ENCODE data around the gene COL23A1.

The COL23A1 gene

GRCh38 chr5:178453224-178453623, 137.0 kb downstream of the COL23A1 start:
- no peak for DNase-seq

- DNase-seq = no peak
Measured at GRCh38 chr5:178450121-178451028, 139.8 kb downstream of the COL23A1 start.

GRCh38 chr5:178449163-178450070, 140.8 kb downstream of the COL23A1 start:
- DNase-seq = no peak

- DNase-seq = no peak
Measured at GRCh38 chr5:178445534-178445933, 144.7 kb downstream of the COL23A1 start.

GRCh38 chr5:178442405-178443257, 147.6 kb downstream of the COL23A1 start:
- DNase-seq = no peak

GRCh38 chr5:178441486-178442270, 148.5 kb downstream of the COL23A1 start:
- no peak for DNase-seq

GRCh38 chr5:178440181-178440580, 150.0 kb downstream of the COL23A1 start:
- DNase-seq = no peak

- no peak for DNase-seq
Measured at GRCh38 chr5:178439493-178440180, 150.6 kb downstream of the COL23A1 start.

- DNase-seq = no peak
Measured at GRCh38 chr5:178438796-178439195, 151.4 kb downstream of the COL23A1 start.

GRCh38 chr5:178437386-178438075, 152.7 kb downstream of the COL23A1 start:
- no peak for DNase-seq

- DNase-seq = no peak
Measured at GRCh38 chr5:178436326-178436940, 153.8 kb downstream of the COL23A1 start.

GRCh38 chr5:178435321-178436238, 154.6 kb downstream of the COL23A1 start:
- DNase-seq = no peak

GRCh38 chr5:178434851-178435250, 155.3 kb downstream of the COL23A1 start:
- no peak for DNase-seq

GRCh38 chr5:178434016-178434761, 156.0 kb downstream of the COL23A1 start:
- no peak for DNase-seq

- DNase-seq = no peak
Measured at GRCh38 chr5:178433273-178433775, 156.9 kb downstream of the COL23A1 start.

GRCh38 chr5:178432421-178433272, 157.5 kb downstream of the COL23A1 start:
- no peak for DNase-seq

- no peak for DNase-seq
Measured at GRCh38 chr5:178431782-178432165, 158.4 kb downstream of the COL23A1 start.

Measured in NCI-H2107 (cell line).